Suprapubic skin (tissue), 4 donors: ENCODE results near the gene SIGLEC15.

Experiments
- EP300 ChIP-seq: sonication (generic); formaldehyde crosslinking; IDR thresholded peaks from one replicate; pipeline ENCODE4 v1.6.1; 2017; ENCODE audit warnings: antibody characterized with exemption
- POLR2A ChIP-seq, 2 donors: fragments of 450-650 bp; IDR thresholded peaks; one replicate each; pipeline ENCODE4 v1.6.1; 2017; ENCODE audit warnings: antibody characterized with exemption in 2 of 2, mild to moderate bottlenecking in 2 of 2, moderate library complexity in 2 of 2
- POLR2AphosphoS5 ChIP-seq, 3 donors: sonication (generic); formaldehyde crosslinking; IDR thresholded peaks; one replicate each; pipeline ENCODE4 v1.6.1; 2017; ENCODE audit warnings: antibody characterized with exemption in 3 of 3
- TF ChIP-seq, protein P1 (sequence below), 2 donors: fragments of 200-600 bp in 1 of 2; fragments of 450-650 bp in 1 of 2; sonication (generic) in 1 of 2; IDR thresholded peaks; one replicate each; pipeline ENCODE4 v1.5.1; 2016 to 2019; ENCODE audit warnings: antibody characterized with exemption in 2 of 2, mild to moderate bottlenecking in 1 of 2, moderate library complexity in 1 of 2

DNA sequence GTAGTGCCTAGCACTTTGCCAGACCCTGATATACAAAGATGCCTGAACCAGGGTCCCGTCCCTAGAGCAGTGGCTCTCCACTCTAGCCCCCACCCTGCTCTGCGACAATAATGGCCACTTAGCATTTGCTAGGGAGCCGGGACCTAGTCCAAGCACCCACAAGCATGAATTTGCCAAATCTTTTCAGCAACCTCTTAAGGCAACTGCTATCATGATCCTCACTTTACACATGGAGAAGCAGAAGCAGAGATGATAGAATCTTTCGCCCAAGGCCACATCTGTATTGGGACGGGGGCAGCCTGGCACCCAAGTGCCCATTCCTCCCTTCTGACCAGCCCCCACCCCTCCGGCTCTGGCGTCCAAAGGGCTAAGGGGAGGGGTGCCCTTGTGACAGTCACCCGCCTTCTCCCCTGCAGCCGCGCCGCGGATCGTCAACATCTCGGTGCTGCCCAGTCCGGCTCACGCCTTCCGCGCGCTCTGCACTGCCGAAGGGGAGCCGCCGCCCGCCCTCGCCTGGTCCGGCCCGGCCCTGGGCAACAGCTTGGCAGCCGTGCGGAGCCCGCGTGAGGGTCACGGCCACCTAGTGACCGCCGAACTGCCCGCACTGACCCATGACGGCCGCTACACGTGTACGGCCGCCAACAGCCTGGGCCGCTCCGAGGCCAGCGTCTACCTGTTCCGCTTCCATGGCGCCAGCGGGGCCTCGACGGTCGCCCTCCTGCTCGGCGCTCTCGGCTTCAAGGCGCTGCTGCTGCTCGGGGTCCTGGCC lies 13.0 kb downstream of the SIGLEC15 start:
- TF ChIP-seq EP300 (no peak), POLR2AphosphoS5 (IDR thresholded peaks at IDR 0.05) (no peak), POLR2A (IDR thresholded peaks at IDR 0.05) (no peak)
- TF ChIP-seq, protein P1, sequence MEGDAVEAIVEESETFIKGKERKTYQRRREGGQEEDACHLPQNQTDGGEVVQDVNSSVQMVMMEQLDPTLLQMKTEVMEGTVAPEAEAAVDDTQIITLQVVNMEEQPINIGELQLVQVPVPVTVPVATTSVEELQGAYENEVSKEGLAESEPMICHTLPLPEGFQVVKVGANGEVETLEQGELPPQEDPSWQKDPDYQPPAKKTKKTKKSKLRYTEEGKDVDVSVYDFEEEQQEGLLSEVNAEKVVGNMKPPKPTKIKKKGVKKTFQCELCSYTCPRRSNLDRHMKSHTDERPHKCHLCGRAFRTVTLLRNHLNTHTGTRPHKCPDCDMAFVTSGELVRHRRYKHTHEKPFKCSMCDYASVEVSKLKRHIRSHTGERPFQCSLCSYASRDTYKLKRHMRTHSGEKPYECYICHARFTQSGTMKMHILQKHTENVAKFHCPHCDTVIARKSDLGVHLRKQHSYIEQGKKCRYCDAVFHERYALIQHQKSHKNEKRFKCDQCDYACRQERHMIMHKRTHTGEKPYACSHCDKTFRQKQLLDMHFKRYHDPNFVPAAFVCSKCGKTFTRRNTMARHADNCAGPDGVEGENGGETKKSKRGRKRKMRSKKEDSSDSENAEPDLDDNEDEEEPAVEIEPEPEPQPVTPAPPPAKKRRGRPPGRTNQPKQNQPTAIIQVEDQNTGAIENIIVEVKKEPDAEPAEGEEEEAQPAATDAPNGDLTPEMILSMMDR (IDR thresholded peaks at IDR 0.05) = no peak
